HG02852 (cell line): Measurements from ENCODE around the gene TANGO2.
A peak's percentile ranks its signal among the peaks of the same experiment; 100 is the strongest.
"Not testable (repeated sequence)": the region's sequence is repeated elsewhere in the genome, so short reads cannot be mapped to it uniquely, and the experiment has no call there.

Experiments
- ATAC-seq: cut with Tn5 transposase; IDR thresholded peaks from one replicate; pipeline ENCODE4 v1.9.1; 2021; ENCODE audit warnings: mild to moderate bottlenecking, moderate library complexity; ENCODE audit not compliant: unreplicated experiment

TANGO2 gene

GRCh38 chr22:20060700-20061480 lies 40.0 kb downstream of the TANGO2 start:
- no peak for ATAC-seq

GRCh38 chr22:20061481-20061861 lies 40.6 kb downstream of the TANGO2 start:
- no peak for ATAC-seq

GRCh38 chr22:20062043-20062765 lies 41.3 kb downstream of the TANGO2 start:
- no peak for ATAC-seq

GRCh38 chr22:20062766-20063083 lies 41.8 kb downstream of the TANGO2 start:
- no peak for ATAC-seq

GRCh38 chr22:20063271-20064139 lies 42.6 kb downstream of the TANGO2 start:
- ATAC-seq: no peak

- ATAC-seq: no peak
These were observed 43.2 kb downstream of the TANGO2 start for GRCh38 chr22:20064140-20064480.

- no peak for ATAC-seq
These were observed 43.8 kb downstream of the TANGO2 start for GRCh38 chr22:20064545-20065262.

- no peak for ATAC-seq
These were observed 45.1 kb downstream of the TANGO2 start for GRCh38 chr22:20065896-20066616.

- ATAC-seq: no peak
These were observed 45.9 kb downstream of the TANGO2 start for GRCh38 chr22:20066617-20067383.

GRCh38 chr22:20067384-20067682 lies 46.4 kb downstream of the TANGO2 start:
- not testable (repeated sequence) for ATAC-seq

- ATAC-seq: no peak
These were observed 47.7 kb downstream of the TANGO2 start for GRCh38 chr22:20068640-20069039.

GRCh38 chr22:20069331-20070042 lies 48.6 kb downstream of the TANGO2 start:
- ATAC-seq: no peak

GRCh38 chr22:20071524-20071972 lies 50.6 kb downstream of the TANGO2 start:
- ATAC-seq: no peak

- no peak for ATAC-seq
These were observed 55.8 kb downstream of the TANGO2 start for GRCh38 chr22:20076627-20077172.

GRCh38 chr22:20079745-20080444 lies 59.0 kb downstream of the TANGO2 start, which contains the start of gene DGCR8:
Gene DGCR8 (plus strand): TSS chr22:20080241. CDS start chr22:20085964, 5,723 bp downstream.
- peak; percentile 81 for ATAC-seq

- peak; percentile 66 for ATAC-seq
These were observed 59.5 kb downstream of the TANGO2 start for GRCh38 chr22:20080445-20080775.

GRCh38 chr22:20080776-20081654 lies 60.1 kb downstream of the TANGO2 start:
- no peak for ATAC-seq
